ENCODE data around the gene ZSWIM5.
A peak's percentile ranks its signal among the peaks of the same experiment; 100 is the strongest.
"Not testable (repeated sequence)": the region's sequence is repeated elsewhere in the genome, so short reads cannot be mapped to it uniquely, and the experiment has no call there.

The ZSWIM5 gene

GRCh38 chr1:45205910-45206721 lies at the start of gene ZSWIM5:
TSS of gene ZSWIM5 (minus strand) at chr1:45206605. CDS start at chr1:45206350, 255 bp downstream.
- H3K4me3 ChIP-seq (ENCODE audit: low read depth, low read length), result peak within 1 kb of the TSS; percentile 56
- in situ Hi-C loops (cut with HindIII; ENCODE audit: low sequenced_read_pairs), result no loop called here
- peak; percentile 41 for DNase-seq (ENCODE audit: low read depth, low spot score)
- TF ChIP-seq CTCF (IDR thresholded peaks at IDR 0.05; ENCODE audit: low read depth, low read length), result no peak

- no peak for DNase-seq (ENCODE audit: low read depth, low spot score)
- TF ChIP-seq CTCF (IDR thresholded peaks at IDR 0.05; ENCODE audit: low read depth, low read length), result no peak
- in situ Hi-C loops (cut with HindIII; ENCODE audit: low sequenced_read_pairs), result no loop called here
- no peak overlapping the region for H3K4me3 ChIP-seq (ENCODE audit: low read depth, low read length)
Measured at GRCh38 chr1:45254490-45254889, 48.1 kb upstream of the ZSWIM5 start.

- no peak for DNase-seq (ENCODE audit: low read depth, low spot score)
- TF ChIP-seq CTCF (IDR thresholded peaks at IDR 0.05; ENCODE audit: low read depth, low read length), result no peak
- no peak overlapping the region for H3K4me3 ChIP-seq (ENCODE audit: low read depth, low read length)
- in situ Hi-C loops (cut with HindIII; ENCODE audit: low sequenced_read_pairs), result no loop called here
Measured at GRCh38 chr1:45250544-45250943, 44.1 kb upstream of the ZSWIM5 start.

GRCh38 chr1:45248004-45248403 lies 41.6 kb upstream of the ZSWIM5 start:
- H3K4me3 ChIP-seq (ENCODE audit: low read depth, low read length); DNase-seq (ENCODE audit: low read depth, low spot score); in situ Hi-C loops (cut with HindIII; ENCODE audit: low sequenced_read_pairs): not testable (repeated sequence)

- no peak overlapping the region for H3K4me3 ChIP-seq (ENCODE audit: low read depth, low read length)
- peak; percentile 83 for DNase-seq (ENCODE audit: low read depth, low spot score)
- no peak for TF ChIP-seq CTCF (IDR thresholded peaks at IDR 0.05; ENCODE audit: low read depth, low read length)
- in situ Hi-C loops (cut with HindIII; ENCODE audit: low sequenced_read_pairs), result no loop called here
Measured at GRCh38 chr1:45246760-45247159, 40.4 kb upstream of the ZSWIM5 start.

GRCh38 chr1:45246359-45246758 lies 40.0 kb upstream of the ZSWIM5 start:
- DNase-seq (ENCODE audit: low read depth, low spot score); in situ Hi-C loops (cut with HindIII; ENCODE audit: low sequenced_read_pairs); H3K4me3 ChIP-seq (ENCODE audit: low read depth, low read length): not testable (repeated sequence)

GRCh38 chr1:45244660-45245059 lies 38.3 kb upstream of the ZSWIM5 start:
- DNase-seq (ENCODE audit: low read depth, low spot score), result no peak
- in situ Hi-C loops (cut with HindIII; ENCODE audit: low sequenced_read_pairs), result no loop called here
- no peak for TF ChIP-seq CTCF (IDR thresholded peaks at IDR 0.05; ENCODE audit: low read depth, low read length)
- no peak overlapping the region for H3K4me3 ChIP-seq (ENCODE audit: low read depth, low read length)

Measured in astrocyte of the spinal cord (primary cell).